IPS-NIHi7 (cell line): ENCODE data around the gene F8A1.
"Not testable (repeated sequence)": the region's sequence is repeated elsewhere in the genome, so short reads cannot be mapped to it uniquely, and the experiment has no call there.

Source experiments
- DNase-seq: peaks from one replicate; pipeline ENCODE4 v3.0.0; 2012; ENCODE audit warnings: mixed read lengths; ENCODE audit errors: extremely low spot score

F8A1 gene

GRCh38 chrX:154886069-154886788 lies at the start of gene F8A1:
Gene F8A1, plus strand, starts transcription at chrX:154886355. Its CDS starts 20 bp downstream, at chrX:154886375.
- DNase-seq, result not testable (repeated sequence)

- peak; percentile 26 for DNase-seq
These were observed 45.3 kb upstream of the F8A1 start for GRCh38 chrX:154840856-154841255.

- no peak for DNase-seq
These were observed 35.1 kb upstream of the F8A1 start for GRCh38 chrX:154850957-154851611.

GRCh38 chrX:154855256-154855655 lies 30.9 kb upstream of the F8A1 start:
- no peak for DNase-seq

- DNase-seq, result not testable (repeated sequence)
These were observed 17.6 kb upstream of the F8A1 start for GRCh38 chrX:154868522-154868921.

- DNase-seq, result no peak
These were observed 12.8 kb upstream of the F8A1 start for GRCh38 chrX:154873329-154873728.

GRCh38 chrX:154884069-154884468 lies 2.1 kb upstream of the F8A1 start:
- DNase-seq, result not testable (repeated sequence)

- DNase-seq, result not testable (repeated sequence)
These were observed 1.1 kb upstream of the F8A1 start for GRCh38 chrX:154885057-154885456.

- DNase-seq, result not testable (repeated sequence)
These were observed 606 bp upstream of the F8A1 start for GRCh38 chrX:154885549-154885948.

GRCh38 chrX:154886789-154887221 lies 650 bp downstream of the F8A1 start:
- DNase-seq, result not testable (repeated sequence)

GRCh38 chrX:154890990-154891639 lies 5.0 kb downstream of the F8A1 start:
- DNase-seq, result no peak

- DNase-seq, result no peak
These were observed 6.1 kb downstream of the F8A1 start for GRCh38 chrX:154892296-154892695.

GRCh38 chrX:154900323-154900722 lies 14.2 kb downstream of the F8A1 start:
- no peak for DNase-seq

- DNase-seq, result no peak
These were observed 16.3 kb downstream of the F8A1 start for GRCh38 chrX:154902408-154902807.

GRCh38 chrX:154908821-154909220 lies 22.7 kb downstream of the F8A1 start:
- DNase-seq, result no peak

- not testable (repeated sequence) for DNase-seq
These were observed 23.9 kb downstream of the F8A1 start for GRCh38 chrX:154910048-154910447.

GRCh38 chrX:154910528-154910927 lies 24.4 kb downstream of the F8A1 start:
- DNase-seq, result not testable (repeated sequence)

- no peak for DNase-seq
These were observed 27.9 kb downstream of the F8A1 start for GRCh38 chrX:154914052-154914451.

GRCh38 chrX:154918060-154918483 lies 31.9 kb downstream of the F8A1 start:
- peak; percentile 67 for DNase-seq

- DNase-seq, result not testable (repeated sequence)
These were observed 38.6 kb downstream of the F8A1 start for GRCh38 chrX:154924771-154925170.
